Right lobe of liver (tissue), 4 donors: ENCODE measurements around the gene BRSK2.

Experiments
- POLR2A ChIP-seq: fragments of 450-650 bp; IDR thresholded peaks from one replicate; pipeline ENCODE4 v1.6.1; 2017; ENCODE audit warnings: antibody characterized with exemption, mild to moderate bottlenecking
- TF ChIP-seq, protein P1 (sequence below), 4 donors: fragments of 200-600 bp in 3 of 4; fragments of 450-650 bp in 1 of 4; IDR thresholded peaks; one replicate each; pipeline versions ENCODE4 v1.5.1 to v1.8.0; 2016 to 2022; ENCODE audit warnings: antibody characterized with exemption in 4 of 4, mild to moderate bottlenecking in 2 of 4
- donor health status: DM: no; HTN: no; CAD: no.
- donor health status: DM: no; HTN: no; CAD: no.
- donor health status: DM: no; HTN: yes; CAD: no.

DNA sequence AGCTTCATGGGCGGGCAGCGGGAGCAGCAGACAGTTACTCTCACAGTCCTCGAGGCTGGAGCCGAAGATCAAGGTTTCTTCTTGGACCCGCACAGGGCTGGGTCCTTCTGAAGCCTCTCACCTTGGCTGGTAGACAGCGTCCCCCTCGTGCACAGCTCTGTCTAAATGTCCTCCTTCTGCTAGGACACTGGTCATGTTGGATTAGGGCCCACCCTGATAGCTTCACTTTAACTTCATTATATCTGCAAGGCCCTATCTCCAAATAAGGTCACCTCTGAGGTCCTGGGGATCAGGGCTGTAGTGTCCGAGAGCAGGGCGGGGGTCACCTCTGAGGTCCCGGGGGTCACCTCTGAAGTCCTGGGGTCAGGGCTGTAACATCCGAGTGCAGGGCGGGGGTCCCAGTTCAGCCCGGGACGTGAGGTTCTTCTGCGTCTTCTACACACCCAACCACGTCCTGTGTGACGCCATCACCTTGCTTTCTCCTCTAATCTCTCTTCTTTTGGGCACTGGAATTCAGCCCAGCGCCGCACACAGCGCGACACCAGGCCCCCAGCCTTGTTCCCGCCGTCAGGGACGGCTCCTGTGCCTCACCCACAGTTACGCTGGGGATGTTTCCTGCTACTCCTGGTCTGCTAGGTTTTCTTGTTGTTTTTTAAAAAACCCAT is 46.2 kb upstream of the BRSK2 start:
- TF ChIP-seq, protein P1, sequence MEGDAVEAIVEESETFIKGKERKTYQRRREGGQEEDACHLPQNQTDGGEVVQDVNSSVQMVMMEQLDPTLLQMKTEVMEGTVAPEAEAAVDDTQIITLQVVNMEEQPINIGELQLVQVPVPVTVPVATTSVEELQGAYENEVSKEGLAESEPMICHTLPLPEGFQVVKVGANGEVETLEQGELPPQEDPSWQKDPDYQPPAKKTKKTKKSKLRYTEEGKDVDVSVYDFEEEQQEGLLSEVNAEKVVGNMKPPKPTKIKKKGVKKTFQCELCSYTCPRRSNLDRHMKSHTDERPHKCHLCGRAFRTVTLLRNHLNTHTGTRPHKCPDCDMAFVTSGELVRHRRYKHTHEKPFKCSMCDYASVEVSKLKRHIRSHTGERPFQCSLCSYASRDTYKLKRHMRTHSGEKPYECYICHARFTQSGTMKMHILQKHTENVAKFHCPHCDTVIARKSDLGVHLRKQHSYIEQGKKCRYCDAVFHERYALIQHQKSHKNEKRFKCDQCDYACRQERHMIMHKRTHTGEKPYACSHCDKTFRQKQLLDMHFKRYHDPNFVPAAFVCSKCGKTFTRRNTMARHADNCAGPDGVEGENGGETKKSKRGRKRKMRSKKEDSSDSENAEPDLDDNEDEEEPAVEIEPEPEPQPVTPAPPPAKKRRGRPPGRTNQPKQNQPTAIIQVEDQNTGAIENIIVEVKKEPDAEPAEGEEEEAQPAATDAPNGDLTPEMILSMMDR (IDR thresholded peaks at IDR 0.05), result no peak
- TF ChIP-seq POLR2A, result no peak
